HuH-7 (cell line): Measurements from ENCODE around the gene CARMIL1.

ENCODE experiments used
- DNase-seq: peaks from one replicate; pipeline ENCODE4 v3.0.0; 2011; ENCODE audit warnings: low spot score

Gene CARMIL1

GRCh38 chr6:25446830-25447569, 167.8 kb downstream of the CARMIL1 start:
- no peak for DNase-seq

GRCh38 chr6:25447570-25447929, 168.4 kb downstream of the CARMIL1 start:
- DNase-seq: no peak

- DNase-seq: no peak
These were observed 169.9 kb downstream of the CARMIL1 start for GRCh38 chr6:25448965-25449538.

- DNase-seq: no peak
These were observed 170.6 kb downstream of the CARMIL1 start for GRCh38 chr6:25449774-25450173.

GRCh38 chr6:25450469-25451198, 171.5 kb downstream of the CARMIL1 start:
- no peak for DNase-seq

GRCh38 chr6:25452031-25452430, 172.9 kb downstream of the CARMIL1 start:
- DNase-seq: no peak

- DNase-seq: no peak
These were observed 174.1 kb downstream of the CARMIL1 start for GRCh38 chr6:25453288-25453687.

GRCh38 chr6:25454136-25454535, 175.0 kb downstream of the CARMIL1 start:
- DNase-seq: no peak

- DNase-seq: no peak
These were observed 177.3 kb downstream of the CARMIL1 start for GRCh38 chr6:25456249-25457040.

- no peak for DNase-seq
These were observed 178.3 kb downstream of the CARMIL1 start for GRCh38 chr6:25457516-25457915.

GRCh38 chr6:25458485-25458884, 179.3 kb downstream of the CARMIL1 start:
- no peak for DNase-seq

- no peak for DNase-seq
These were observed 183.2 kb downstream of the CARMIL1 start for GRCh38 chr6:25462235-25462897.

GRCh38 chr6:25463441-25463840, 184.3 kb downstream of the CARMIL1 start:
- DNase-seq: no peak

GRCh38 chr6:25464225-25464624, 185.1 kb downstream of the CARMIL1 start:
- DNase-seq: no peak

GRCh38 chr6:25465941-25466340, 186.8 kb downstream of the CARMIL1 start:
- DNase-seq: no peak

GRCh38 chr6:25468881-25469280, 189.7 kb downstream of the CARMIL1 start:
- DNase-seq: no peak

- DNase-seq: no peak
These were observed 190.7 kb downstream of the CARMIL1 start for GRCh38 chr6:25469797-25470388.

GRCh38 chr6:25472306-25472705, 193.1 kb downstream of the CARMIL1 start:
- DNase-seq: peak; percentile 12

GRCh38 chr6:25472906-25473305, 193.7 kb downstream of the CARMIL1 start:
- DNase-seq: no peak

GRCh38 chr6:25473447-25473846, 194.3 kb downstream of the CARMIL1 start:
- DNase-seq: no peak

- no peak for DNase-seq
These were observed 197.0 kb downstream of the CARMIL1 start for GRCh38 chr6:25476126-25476525.
